Pericardium fibroblast (primary cell): Measurements from ENCODE around the gene CYSRT1. TPM values are rescaled to one million over a fixed set of nuclear protein-coding genes. Genes with fewer than 3 reads are reported as not detected.

Source experiments
- total RNA-seq: library from RNA; depleted of rRNA; stranded (reverse); fragments of >200 nt; gene quantifications from 2 replicates; pipeline ENCODE4 v1.2.3, GENCODE V29; 2015

The CYSRT1 gene
- 0.17 TPM in 1 of 2 replicates, not detected in the other for total RNA-seq

GRCh38 chr9:137224830-137225694 lies at the start of gene CYSRT1:
CYSRT1 (plus strand) TSS chr9:137225174; CDS start chr9:137225622, 448 bp downstream.

GRCh38 chr9:137188490-137189296 lies 36.3 kb upstream of the CYSRT1 start, which contains the start of the genes ANAPC2 and SSNA1:
ANAPC2 (minus strand) TSS chr9:137188560; CDS start chr9:137188532, 28 bp downstream.
SSNA1 (plus strand) TSS chr9:137188676; CDS start chr9:137188727, 51 bp downstream.

GRCh38 chr9:137200311-137201204 lies 24.4 kb upstream of the CYSRT1 start, which contains the start of gene TPRN:
TPRN (minus strand) TSS chr9:137200741; CDS start chr9:137200711, 30 bp downstream.

GRCh38 chr9:137205126-137206069 lies 19.6 kb upstream of the CYSRT1 start, which contains the start of the genes NDOR1 and TMEM203:
NDOR1 (plus strand) TSS chr9:137205700; CDS start chr9:137205778, 78 bp downstream.
TMEM203 (minus strand) TSS chr9:137205648; CDS start chr9:137205414, 234 bp downstream.

GRCh38 chr9:137222190-137223077 lies 2.5 kb upstream of the CYSRT1 start, which contains the start of gene RNF208:
RNF208 (minus strand) TSS chr9:137222240; CDS start chr9:137221212, 1,028 bp downstream.

GRCh38 chr9:137227054-137227852 lies 2.3 kb downstream of the CYSRT1 start, which contains the start of gene RNF224:
RNF224 (plus strand) TSS chr9:137227502; CDS start chr9:137228336, 834 bp downstream.

GRCh38 chr9:137230705-137231371 lies 5.9 kb downstream of the CYSRT1 start, which contains the start of gene SLC34A3:
SLC34A3 (plus strand) TSS chr9:137230901; CDS start chr9:137231703, 802 bp downstream.

GRCh38 chr9:137240841-137241489 lies 16.0 kb downstream of the CYSRT1 start, which contains the start of gene TUBB4B:
TUBB4B (plus strand) TSS chr9:137241287; CDS start chr9:137241361, 74 bp downstream.

GRCh38 chr9:137251194-137251461 lies 26.2 kb downstream of the CYSRT1 start, which contains the start of gene STPG3:
STPG3 (plus strand) TSS chr9:137251286; CDS start chr9:137251287, 1 bp downstream.

GRCh38 chr9:137254624-137255447 lies 29.9 kb downstream of the CYSRT1 start, which contains the start of gene NELFB:
NELFB (plus strand) TSS chr9:137255327.

Other genes starting within 250 kb of the CYSRT1 start
- gene PTGDS, start 247.7 kb upstream of the CYSRT1 start, total RNA-seq: 304 and 428 TPM in 2 replicates
- 1.4 and 2.2 TPM in 2 replicates for gene LCNL1, start 242.2 kb upstream of the CYSRT1 start, total RNA-seq
- gene PAXX, start 232.8 kb upstream of the CYSRT1 start, total RNA-seq: 36.9 and 65.2 TPM in 2 replicates
- gene CLIC3, start 228.6 kb upstream of the CYSRT1 start, total RNA-seq: 11.9 and 74.5 TPM in 2 replicates
- 14.5 and 18.3 TPM in 2 replicates for gene ABCA2, start 196.9 kb upstream of the CYSRT1 start, total RNA-seq
- not detected in 2 replicates for gene FUT7, start 193.1 kb upstream of the CYSRT1 start, total RNA-seq
- 54.4 and 67.6 TPM in 2 replicates for gene NPDC1, start 179.0 kb upstream of the CYSRT1 start, total RNA-seq
- gene ENTPD2, start 171.1 kb upstream of the CYSRT1 start, total RNA-seq: 0.09 and 0.12 TPM in 2 replicates
- 0.34 and 0.70 TPM in 2 replicates for gene SAPCD2, start 154.6 kb upstream of the CYSRT1 start, total RNA-seq
- 12.0 and 13.6 TPM in 2 replicates for gene UAP1L1, start 147.7 kb upstream of the CYSRT1 start, total RNA-seq
- gene MAN1B1, start 138.2 kb upstream of the CYSRT1 start, total RNA-seq: 61.3 and 66.3 TPM in 2 replicates
- gene DPP7, start 110.4 kb upstream of the CYSRT1 start, total RNA-seq: 106 and 123 TPM in 2 replicates
- gene GRIN1, start 86.0 kb upstream of the CYSRT1 start, total RNA-seq: not detected in 2 replicates
- not detected in 2 replicates for gene LRRC26, start 55.1 kb upstream of the CYSRT1 start, total RNA-seq
- not detected in 2 replicates for gene TMEM210, start 53.1 kb upstream of the CYSRT1 start, total RNA-seq
- gene ANAPC2, start 36.6 kb upstream of the CYSRT1 start, total RNA-seq: 10.4 and 10.9 TPM in 2 replicates
- 65.7 and 87.8 TPM in 2 replicates for gene SSNA1, start 36.5 kb upstream of the CYSRT1 start, total RNA-seq
- gene TPRN, start 24.4 kb upstream of the CYSRT1 start, total RNA-seq: 12.4 and 16.1 TPM in 2 replicates
- gene TMEM203, start 19.5 kb upstream of the CYSRT1 start, total RNA-seq: 30.5 and 33.1 TPM in 2 replicates
- 8.8 and 11.2 TPM in 2 replicates for gene NDOR1, start 19.5 kb upstream of the CYSRT1 start, total RNA-seq
- not detected in 2 replicates for gene RNF208, start 2.9 kb upstream of the CYSRT1 start, total RNA-seq
- gene RNF224, start 2.3 kb downstream of the CYSRT1 start, total RNA-seq: not detected in 2 replicates
- gene SLC34A3, start 5.7 kb downstream of the CYSRT1 start, total RNA-seq: not detected in 2 replicates
- 115 and 248 TPM in 2 replicates for gene TUBB4B, start 16.1 kb downstream of the CYSRT1 start, total RNA-seq
- not detected in 2 replicates for gene STPG3, start 26.1 kb downstream of the CYSRT1 start, total RNA-seq
- 33.8 and 44.2 TPM in 2 replicates for gene NELFB, start 30.2 kb downstream of the CYSRT1 start, total RNA-seq
- gene TOR4A, start 52.6 kb downstream of the CYSRT1 start, total RNA-seq: 4.6 and 15.5 TPM in 2 replicates
- 0.35 and 3.4 TPM in 2 replicates for gene NRARP, start 77.1 kb downstream of the CYSRT1 start, total RNA-seq
- 4.9 and 17.6 TPM in 2 replicates for gene EXD3, start 198.0 kb downstream of the CYSRT1 start, total RNA-seq
- 0.17 and 0.23 TPM in 2 replicates for gene NOXA1, start 198.2 kb downstream of the CYSRT1 start, total RNA-seq
- not detected in 2 replicates for gene ENTPD8, start 216.2 kb downstream of the CYSRT1 start, total RNA-seq
- 60.7 and 64.3 TPM in 2 replicates for gene NSMF, start 234.2 kb downstream of the CYSRT1 start, total RNA-seq